ENCODE measurements around the gene IRGQ. TPM values are rescaled to one million over a fixed set of nuclear protein-coding genes. Genes with fewer than 3 reads are reported as not detected.

IRGQ gene
- polyA plus RNA-seq, 1 donor from 2014 or later, result 156 TPM

DNA sequence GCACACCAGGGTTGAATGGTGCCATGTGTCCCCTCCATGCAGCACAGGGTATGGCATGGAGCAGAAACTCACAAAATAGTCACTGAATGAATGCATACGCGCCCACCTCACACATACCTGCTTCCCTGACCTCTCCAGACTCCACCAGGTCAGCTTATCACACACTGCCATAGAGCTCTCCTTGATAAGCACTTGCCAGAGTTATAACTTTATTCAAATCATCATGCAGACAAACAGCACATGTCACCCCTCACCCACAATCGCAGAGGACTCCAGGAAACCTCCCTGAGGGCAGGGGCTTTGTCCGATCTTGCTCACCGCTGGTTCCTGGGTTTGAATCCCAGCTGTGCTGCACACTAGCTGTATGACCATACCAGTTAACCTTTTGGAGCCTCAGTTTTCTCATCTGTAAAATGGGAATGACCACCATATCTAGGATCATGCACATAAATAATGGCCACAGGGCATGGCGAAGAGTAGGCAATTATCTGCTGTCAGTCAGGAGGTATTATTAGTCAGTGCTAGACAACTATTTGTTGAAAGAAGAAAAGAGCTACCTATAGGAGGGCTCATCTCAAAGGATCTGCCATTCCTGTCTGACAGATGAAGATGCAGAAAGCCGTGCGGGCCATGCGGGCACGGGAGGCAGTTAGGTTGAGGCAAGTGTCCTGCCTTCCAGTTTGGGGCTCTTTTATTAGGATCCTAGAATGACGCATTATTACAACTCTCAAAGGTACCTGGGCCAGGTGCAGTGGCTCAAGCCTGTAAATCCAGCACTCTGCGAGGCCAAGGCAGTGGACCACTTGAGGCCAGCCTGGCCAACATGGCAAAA is 34.6 kb downstream of the IRGQ start:
- Histone ChIP-seq H3K4me2 (ENCODE audit: low read length) (no peak overlapping the region), H3K9ac (ENCODE audit: low read length) (no peak overlapping the region), H3K79me2 (replicated peaks; ENCODE audit: insufficient read depth, low read length) (no peaks in the 10 kb centered on the region), H3K9me2 (ENCODE audit: insufficient read depth, low read length) (no peaks in the 10 kb centered on the region), H3K4me3 (ENCODE audit: low read length) (no peak overlapping the region), H3K9me3 (ENCODE audit: low read length) (no peaks in the 10 kb centered on the region), H3K27ac (ENCODE audit: low read length) (no peak overlapping the region), H2AFZ (ENCODE audit: low read depth, low read length) (no peak overlapping the region), H3K27me3 (ENCODE audit: insufficient read depth, low read depth, low read length) (no peaks in the 10 kb centered on the region), H3K36me3 (ENCODE audit: insufficient read depth, low read length) (no peaks in the 10 kb centered on the region), H4K20me1 (ENCODE audit: insufficient read depth) (no peaks in the 10 kb centered on the region), H3F3A (ENCODE audit: insufficient read depth, low read length, poor library complexity, severe bottlenecking) (no peaks in the 10 kb centered on the region)
- TF ChIP-seq RAD21 (conservative IDR thresholded peaks at IDR 0.05) (no peak), EP300 (conservative IDR thresholded peaks at IDR 0.05; ENCODE audit: poor library complexity, severe bottlenecking) (no peak), REST (IDR thresholded peaks at IDR 0.05; ENCODE audit: borderline replicate concordance) (no peak), EZH2 (IDR thresholded peaks at IDR 0.05; ENCODE audit: borderline replicate concordance, insufficient read depth, low read length, poor library complexity, severe bottlenecking) (no peak), MXI1 (conservative IDR thresholded peaks at IDR 0.05; ENCODE audit: poor library complexity, severe bottlenecking) (no peak), TAF1 (IDR thresholded peaks at IDR 0.05; ENCODE audit: low read depth) (no peak), SMC3 (conservative IDR thresholded peaks at IDR 0.05; ENCODE audit: poor library complexity) (no peak), CTCF (IDR thresholded peaks at IDR 0.05; ENCODE audit: poor library complexity, severe bottlenecking) (no peak), POLR2AphosphoS5 (IDR thresholded peaks at IDR 0.05) (no peak)

- Histone ChIP-seq H3K4me3 (ENCODE audit: low read length) (no peak overlapping the region), H2AFZ (ENCODE audit: low read depth, low read length) (no peak overlapping the region), H3F3A (ENCODE audit: insufficient read depth, low read length, poor library complexity, severe bottlenecking) (no peaks in the 10 kb centered on the region), H3K9ac (ENCODE audit: low read length) (no peak overlapping the region), H3K36me3 (ENCODE audit: insufficient read depth, low read length) (no peaks in the 10 kb centered on the region), H4K20me1 (ENCODE audit: insufficient read depth) (no peaks in the 10 kb centered on the region), H3K27me3 (ENCODE audit: insufficient read depth, low read depth, low read length) (no peaks in the 10 kb centered on the region), H3K27ac (ENCODE audit: low read length) (no peak overlapping the region), H3K9me3 (ENCODE audit: low read length) (no peaks in the 10 kb centered on the region), H3K4me2 (ENCODE audit: low read length) (no peak overlapping the region), H3K79me2 (replicated peaks; ENCODE audit: insufficient read depth, low read length) (no peaks in the 10 kb centered on the region), H3K9me2 (ENCODE audit: insufficient read depth, low read length) (no peaks in the 10 kb centered on the region)
- TF ChIP-seq MXI1 (conservative IDR thresholded peaks at IDR 0.05; ENCODE audit: poor library complexity, severe bottlenecking) (no peak), POLR2AphosphoS5 (IDR thresholded peaks at IDR 0.05) (no peak), TAF1 (IDR thresholded peaks at IDR 0.05; ENCODE audit: low read depth) (no peak), RAD21 (conservative IDR thresholded peaks at IDR 0.05) (no peak), EP300 (conservative IDR thresholded peaks at IDR 0.05; ENCODE audit: poor library complexity, severe bottlenecking) (no peak), SMC3 (conservative IDR thresholded peaks at IDR 0.05; ENCODE audit: poor library complexity) (no peak), CTCF (IDR thresholded peaks at IDR 0.05; ENCODE audit: poor library complexity, severe bottlenecking) (no peak), REST (IDR thresholded peaks at IDR 0.05; ENCODE audit: borderline replicate concordance) (no peak), EZH2 (IDR thresholded peaks at IDR 0.05; ENCODE audit: borderline replicate concordance, insufficient read depth, low read length, poor library complexity, severe bottlenecking) (no peak)
These were observed 35.2 kb downstream of the IRGQ start for GRCh38 chr19:43560687-43561086.
